ENCODE data around the gene ARHGAP6. TPM values are rescaled to one million over a fixed set of nuclear protein-coding genes. Genes with fewer than 3 reads are reported as not detected.

The ARHGAP6 gene
- total and polyA plus RNA-seq, 9 of the 15 experiments (the other 6 are each of a cell fraction or from before 2014, with no cell fraction given): 12.5 to 63.6 (median 41.8) TPM

GRCh38 chrX:11341274-11342201 is 324.2 kb downstream of the ARHGAP6 start (continued):
- TF ChIP-seq THAP12 (CRISPR knock-in tag; IDR thresholded peaks at IDR 0.05): no peak
- no peak; the same call in 1 of the 2 replicates for TF ChIP-seq BACH1 (tag; IDR thresholded peaks at IDR 0.05)
- no peak for TF ChIP-seq SMC3 (conservative IDR thresholded peaks at IDR 0.05; ENCODE audit: insufficient read depth, low read depth, low read length)
- no peak for TF ChIP-seq ZNF551 (CRISPR knock-in tag; IDR thresholded peaks at IDR 0.05)
- TF ChIP-seq SMAD3 (CRISPR knock-in tag; conservative IDR thresholded peaks at IDR 0.05): no peak
- TF ChIP-seq ZSCAN29 (IDR thresholded peaks at IDR 0.05): peak; percentile 23; the same call in 1 of the 2 replicates
- peak; percentile 91 for TF ChIP-seq LEF1 (IDR thresholded peaks at IDR 0.05)
- peak; percentile 76 for TF ChIP-seq ATF3 (IDR thresholded peaks at IDR 0.05)
- TF ChIP-seq ATF3 (CRISPR knock-in tag; conservative IDR thresholded peaks at IDR 0.05): no peak
- TF ChIP-seq SMARCB1 (IDR thresholded peaks at IDR 0.05; ENCODE audit: insufficient read length, low read depth): no peak
- no peak for TF ChIP-seq ETV5 (CRISPR knock-in tag; IDR thresholded peaks at IDR 0.05; ENCODE audit: low read depth)
- TF ChIP-seq, protein P1, sequence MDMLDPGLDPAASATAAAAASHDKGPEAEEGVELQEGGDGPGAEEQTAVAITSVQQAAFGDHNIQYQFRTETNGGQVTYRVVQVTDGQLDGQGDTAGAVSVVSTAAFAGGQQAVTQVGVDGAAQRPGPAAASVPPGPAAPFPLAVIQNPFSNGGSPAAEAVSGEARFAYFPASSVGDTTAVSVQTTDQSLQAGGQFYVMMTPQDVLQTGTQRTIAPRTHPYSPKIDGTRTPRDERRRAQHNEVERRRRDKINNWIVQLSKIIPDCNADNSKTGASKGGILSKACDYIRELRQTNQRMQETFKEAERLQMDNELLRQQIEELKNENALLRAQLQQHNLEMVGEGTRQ (CRISPR knock-in tag; IDR thresholded peaks at IDR 0.05): no peak
- TF ChIP-seq, protein P2, sequence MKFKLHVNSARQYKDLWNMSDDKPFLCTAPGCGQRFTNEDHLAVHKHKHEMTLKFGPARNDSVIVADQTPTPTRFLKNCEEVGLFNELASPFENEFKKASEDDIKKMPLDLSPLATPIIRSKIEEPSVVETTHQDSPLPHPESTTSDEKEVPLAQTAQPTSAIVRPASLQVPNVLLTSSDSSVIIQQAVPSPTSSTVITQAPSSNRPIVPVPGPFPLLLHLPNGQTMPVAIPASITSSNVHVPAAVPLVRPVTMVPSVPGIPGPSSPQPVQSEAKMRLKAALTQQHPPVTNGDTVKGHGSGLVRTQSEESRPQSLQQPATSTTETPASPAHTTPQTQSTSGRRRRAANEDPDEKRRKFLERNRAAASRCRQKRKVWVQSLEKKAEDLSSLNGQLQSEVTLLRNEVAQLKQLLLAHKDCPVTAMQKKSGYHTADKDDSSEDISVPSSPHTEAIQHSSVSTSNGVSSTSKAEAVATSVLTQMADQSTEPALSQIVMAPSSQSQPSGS (CRISPR knock-in tag; IDR thresholded peaks at IDR 0.05): no peak
- no peak for TF ChIP-seq IRF2 (CRISPR knock-in tag; IDR thresholded peaks at IDR 0.05)
- TF ChIP-seq GABPA (tag; conservative IDR thresholded peaks at IDR 0.05; ENCODE audit: low read depth): peak; percentile 53
- TF ChIP-seq HDGF (IDR thresholded peaks at IDR 0.05): no peak
- TF ChIP-seq ADNP (tag; IDR thresholded peaks at IDR 0.05): no peak; the same call in none of the 2 replicates
- no peak for TF ChIP-seq COPS2 (conservative IDR thresholded peaks at IDR 0.05)
- TF ChIP-seq KAT2B (IDR thresholded peaks at IDR 0.05; ENCODE audit: low read depth, low read length): no peak
- no peak for TF ChIP-seq NCOA6 (IDR thresholded peaks at IDR 0.05)
- no peak for TF ChIP-seq ZC3H11A (IDR thresholded peaks at IDR 0.05; ENCODE audit: low read depth, low read length)
- no peak for TF ChIP-seq ZNF263 (CRISPR knock-in tag; IDR thresholded peaks at IDR 0.05; ENCODE audit: borderline replicate concordance)
- TF ChIP-seq PPARD (CRISPR knock-in tag; IDR thresholded peaks at IDR 0.05): no peak
- no peak for TF ChIP-seq ZNF561 (CRISPR knock-in tag; conservative IDR thresholded peaks at IDR 0.05)
- 0 out of 2 replicates have a peak, but pooled peaks have one; percentile 44 for TF ChIP-seq NCOA1 (IDR thresholded peaks at IDR 0.05; ENCODE audit: low read depth)
